Thyroid gland (tissue), 4 donors: ENCODE measurements around the gene DMXL1.
"Not testable (repeated sequence)": the region's sequence is repeated elsewhere in the genome, so short reads cannot be mapped to it uniquely, and the experiment has no call there.

Source experiments
- CTCF ChIP-seq, 6 experiments: fragments of 200-600 bp in 3 of 6; fragments of 450-650 bp in 3 of 6; sonication (generic) in 3 of 6; IDR thresholded peaks; one replicate each; pipeline ENCODE4 v1.5.1; 2016 to 2019; ENCODE audit warnings: antibody characterized with exemption in 6 of 6, mild to moderate bottlenecking in 2 of 6, inconsistent platforms in 1 of 6, moderate library complexity in 1 of 6
- POLR2A ChIP-seq, 2 donors: fragments of 450-650 bp; IDR thresholded peaks; one replicate each; pipeline ENCODE4 v1.6.1; 2017; ENCODE audit warnings: antibody characterized with exemption in 2 of 2, mild to moderate bottlenecking in 2 of 2, moderate library complexity in 1 of 2

- not testable (repeated sequence) for TF ChIP-seq CTCF, POLR2A (IDR thresholded peaks at IDR 0.05)
These were observed 4.4 kb downstream of the DMXL1 start for GRCh38 chr5:119075269-119075668.
